SKM-1 treated with dmso at 0.1 percent for 144 hours (cell line): ENCODE data around the gene CPA2.
"Not testable (repeated sequence)": the region's sequence is repeated elsewhere in the genome, so short reads cannot be mapped to it uniquely, and the experiment has no call there.

Experiments
- DNase-seq: peaks from one replicate; lab custom pipeline; 2025; ENCODE audit not compliant: unreplicated experiment; lab: John Stamatoyannopoulos, UW

Gene CPA2

GRCh38 chr7:130266258-130266960 is at the start of gene CPA2:
Gene CPA2, plus strand, starts transcription at chr7:130266863. Its CDS starts 19 bp downstream, at chr7:130266882.
- no peak for DNase-seq

DNA sequence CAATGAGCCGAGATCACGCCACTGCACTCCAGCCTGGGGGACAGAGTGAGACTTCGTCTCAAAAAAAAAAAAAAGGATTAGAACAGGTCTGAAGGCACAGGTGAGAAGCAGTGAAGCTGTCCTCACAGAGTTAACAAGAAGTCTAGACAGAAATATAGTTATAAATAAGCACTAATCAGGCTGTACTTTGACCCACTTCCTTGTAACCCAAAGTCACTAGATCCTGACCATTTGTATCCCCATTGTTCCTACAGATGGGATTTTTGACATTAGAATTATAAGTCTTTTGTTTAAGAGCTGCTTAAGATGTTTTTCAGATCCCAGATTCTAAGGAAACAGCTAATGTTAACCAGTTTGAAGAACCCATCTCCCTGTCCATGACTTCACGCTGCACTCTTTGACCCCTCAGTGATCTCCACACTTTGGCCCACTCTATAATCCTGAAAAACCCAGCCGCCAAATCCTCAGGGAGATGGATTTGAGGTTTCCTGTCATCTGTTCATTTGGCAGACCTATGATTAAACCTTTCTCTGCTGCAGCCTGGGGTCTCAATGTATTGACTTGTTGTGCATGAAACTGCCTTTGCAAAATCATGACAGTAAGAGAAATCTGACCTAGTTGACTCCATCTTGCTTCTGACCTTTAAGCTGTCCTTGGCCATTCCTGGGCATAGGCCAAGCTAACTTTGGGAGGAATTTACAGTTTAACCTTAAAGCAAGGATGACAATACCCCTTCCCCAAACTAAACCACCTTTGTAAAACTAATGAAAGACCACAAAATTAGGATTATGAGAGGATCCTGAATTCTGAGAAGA is 47.6 kb upstream of the CPA2 start:
- DNase-seq, result no peak

- DNase-seq, result no peak
Observed at GRCh38 chr7:130219871-130220270, 46.8 kb upstream of the CPA2 start.

- DNase-seq, result no peak
Observed at GRCh38 chr7:130221746-130222145, 44.9 kb upstream of the CPA2 start.

DNA sequence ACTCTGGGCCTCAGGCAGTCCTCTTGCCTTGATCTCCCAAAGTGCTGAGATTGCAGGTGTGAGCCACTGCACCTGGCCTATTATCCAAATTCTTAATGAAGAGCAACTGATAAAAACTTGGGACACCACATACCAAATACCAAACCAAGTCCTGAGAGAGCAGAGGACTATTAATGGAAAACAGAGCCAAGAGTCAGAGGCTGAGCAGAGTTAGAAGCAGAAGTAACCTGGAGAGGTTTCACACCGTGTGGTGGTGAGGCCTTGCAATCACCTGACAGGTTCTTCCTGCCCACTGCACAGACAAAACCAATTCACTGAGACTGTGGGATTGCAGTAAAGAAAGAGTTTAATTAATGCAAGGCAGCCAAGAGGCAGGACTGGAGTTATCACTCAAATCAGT is 43.0 kb upstream of the CPA2 start:
- no peak for DNase-seq

DNA sequence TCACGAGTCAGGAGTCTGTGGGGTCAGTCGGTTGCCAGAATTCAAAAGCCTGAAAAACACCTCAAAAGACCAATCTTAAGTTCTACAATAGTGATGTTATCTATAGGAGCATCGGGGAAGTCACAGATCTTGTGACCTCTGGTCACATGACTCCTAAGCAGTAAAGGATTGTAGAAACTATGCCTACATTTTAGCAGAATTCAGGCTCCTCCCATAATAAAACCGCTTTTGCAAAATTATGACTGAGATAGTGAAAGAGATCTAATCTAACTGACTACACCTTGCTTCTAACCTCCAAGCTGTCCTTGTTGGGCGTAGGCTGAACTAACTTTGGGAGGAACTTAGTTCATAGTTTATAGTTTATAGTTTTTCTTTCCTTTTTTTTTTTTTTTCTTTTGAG is 42.5 kb upstream of the CPA2 start:
- no peak for DNase-seq

DNA sequence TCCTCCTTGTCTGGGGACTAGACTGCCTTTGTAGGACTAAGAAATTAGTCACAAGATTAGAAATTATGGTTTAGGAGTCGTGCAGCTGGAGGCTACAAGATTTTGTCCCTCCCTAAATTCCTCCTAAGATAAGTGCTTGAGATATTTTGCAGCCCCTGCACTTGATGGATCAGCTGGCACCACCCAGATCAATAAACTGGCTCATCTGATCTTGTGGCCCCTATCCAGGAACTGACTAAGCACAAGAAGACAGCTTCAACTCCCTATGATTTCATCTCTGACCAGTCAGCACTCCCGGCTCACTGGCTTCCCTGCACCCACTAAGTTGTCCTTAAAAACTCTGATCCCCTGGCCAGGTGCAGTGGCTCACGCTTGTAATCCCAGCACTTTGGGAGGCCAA is 41.7 kb upstream of the CPA2 start:
- not testable (repeated sequence) for DNase-seq

DNA sequence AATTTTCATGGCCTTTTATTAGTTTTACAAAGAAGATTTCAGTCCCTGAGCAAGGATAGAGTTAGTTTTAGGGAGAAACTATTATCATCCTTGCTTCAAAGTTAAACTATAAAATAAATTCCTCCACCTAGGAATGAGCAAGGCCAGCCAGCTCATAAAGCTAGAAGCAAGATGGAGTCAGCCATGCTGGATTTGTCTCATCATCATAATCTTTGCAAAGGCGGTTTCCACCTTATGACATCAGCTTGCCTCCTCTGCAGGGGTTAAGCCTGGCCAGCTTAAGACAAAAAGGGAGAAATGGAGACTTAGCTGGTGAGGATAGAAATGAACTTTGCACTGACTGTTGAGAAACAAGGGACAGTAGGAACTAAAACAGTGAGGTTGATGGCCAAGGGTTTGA is 40.3 kb upstream of the CPA2 start:
- DNase-seq, result no peak

DNA sequence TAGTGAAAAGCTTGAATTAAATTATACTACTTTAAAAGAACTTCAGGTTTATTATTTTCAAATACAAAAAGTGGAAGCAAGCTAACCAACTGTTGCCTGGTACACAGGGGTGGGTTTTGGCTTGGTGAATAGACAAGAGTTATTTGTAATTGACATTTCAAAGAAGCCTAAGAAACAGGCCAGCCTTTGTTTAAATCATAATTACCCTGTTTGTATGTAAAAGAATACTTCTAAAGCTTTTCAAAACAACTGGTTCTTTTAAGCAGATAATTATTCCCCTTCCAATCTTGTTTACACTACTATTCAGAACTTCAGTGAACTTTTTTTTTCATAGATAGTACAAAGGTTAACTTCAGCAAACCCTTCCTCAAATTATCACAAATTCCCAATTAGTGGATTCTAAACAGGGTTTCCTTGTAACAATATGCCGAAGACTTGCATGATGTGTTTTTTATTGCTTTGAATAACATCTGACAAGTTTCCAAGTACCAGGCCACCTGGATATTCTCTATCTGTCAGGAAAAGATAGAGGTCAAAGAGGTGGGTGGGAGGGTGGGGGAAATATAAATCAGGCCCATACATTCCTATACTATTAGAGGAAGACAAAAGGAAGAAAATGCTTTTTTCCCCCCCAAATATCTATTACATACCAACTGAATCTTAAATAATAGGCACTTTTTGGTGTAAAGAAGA is 38.6 kb upstream of the CPA2 start:
- DNase-seq, result no peak

DNA sequence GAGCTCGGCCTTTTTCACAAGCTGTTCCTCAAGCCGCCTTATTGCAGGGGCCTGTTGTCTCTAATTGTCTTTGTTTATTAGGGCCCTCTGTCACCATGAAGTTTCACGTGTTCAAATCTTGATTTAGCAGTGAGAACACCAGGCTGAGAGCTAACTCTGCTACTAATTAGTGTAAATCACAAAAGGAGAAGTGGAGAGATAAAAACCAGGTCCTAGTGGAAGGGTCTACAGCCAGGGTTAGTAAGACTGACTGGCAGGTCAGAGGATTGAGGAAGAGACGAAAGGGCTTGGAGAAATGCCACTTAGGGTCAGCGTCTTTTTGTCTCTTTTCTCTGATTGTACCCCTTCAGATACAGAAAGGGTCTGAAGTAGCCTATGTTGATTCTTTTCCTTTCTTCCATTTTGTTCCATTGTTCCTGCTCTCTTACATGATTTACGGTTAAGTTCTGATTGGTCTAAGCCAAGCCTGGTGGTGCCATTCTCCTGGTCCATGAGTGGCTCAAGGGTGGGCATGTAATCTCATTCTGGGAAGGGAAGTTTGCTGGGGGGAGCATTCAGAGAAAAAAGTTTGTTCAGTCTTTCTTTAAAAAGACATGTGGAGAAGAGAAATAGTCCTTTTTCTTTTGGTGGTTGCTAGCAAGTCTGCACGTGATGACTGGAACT is 37.7 kb upstream of the CPA2 start:
- DNase-seq, result no peak

DNA sequence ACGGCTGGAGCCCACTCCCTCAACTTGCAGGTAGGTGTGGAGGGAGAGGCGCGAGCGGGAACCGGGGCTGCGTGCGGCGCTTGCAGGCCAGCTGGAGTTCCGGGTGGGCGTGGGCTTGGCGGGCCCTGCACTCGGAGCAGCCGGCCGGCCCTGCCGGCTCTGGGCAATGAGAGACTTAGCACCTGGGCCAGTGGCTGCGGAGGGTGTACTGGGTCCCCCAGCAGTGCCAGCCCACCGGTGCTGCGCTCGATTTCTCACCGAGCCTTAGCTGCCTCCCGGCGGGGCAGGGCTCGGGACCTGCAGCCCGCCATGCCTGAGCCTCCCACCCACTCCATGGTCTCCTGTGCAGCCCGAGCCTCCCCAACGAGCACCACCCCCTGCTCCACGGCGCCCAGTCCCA is 36.7 kb upstream of the CPA2 start:
- DNase-seq, result not testable (repeated sequence)

GRCh38 chr7:130231792-130232191 is 34.9 kb upstream of the CPA2 start:
- no peak for DNase-seq

GRCh38 chr7:130232209-130232608 is 34.5 kb upstream of the CPA2 start:
- no peak for DNase-seq

DNA sequence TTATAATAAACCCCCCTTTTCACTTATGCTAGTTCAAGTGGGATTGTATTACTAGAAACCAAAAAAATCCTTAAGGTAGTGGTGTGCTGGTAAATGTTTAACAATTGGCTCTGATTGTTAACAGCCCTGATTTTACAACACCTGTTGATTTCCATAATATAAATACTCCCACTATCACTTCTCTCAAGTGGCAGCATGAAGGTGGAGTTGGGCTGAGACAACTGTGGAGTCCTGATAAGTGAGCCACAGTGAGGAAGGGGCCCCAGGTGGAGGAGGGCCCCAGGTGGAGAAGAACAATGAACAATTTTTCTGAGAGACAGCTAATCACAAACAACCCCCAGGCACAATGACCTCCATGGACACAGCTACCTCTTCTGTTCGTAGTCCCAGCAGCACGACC is 32.6 kb upstream of the CPA2 start:
- no peak for DNase-seq

DNA sequence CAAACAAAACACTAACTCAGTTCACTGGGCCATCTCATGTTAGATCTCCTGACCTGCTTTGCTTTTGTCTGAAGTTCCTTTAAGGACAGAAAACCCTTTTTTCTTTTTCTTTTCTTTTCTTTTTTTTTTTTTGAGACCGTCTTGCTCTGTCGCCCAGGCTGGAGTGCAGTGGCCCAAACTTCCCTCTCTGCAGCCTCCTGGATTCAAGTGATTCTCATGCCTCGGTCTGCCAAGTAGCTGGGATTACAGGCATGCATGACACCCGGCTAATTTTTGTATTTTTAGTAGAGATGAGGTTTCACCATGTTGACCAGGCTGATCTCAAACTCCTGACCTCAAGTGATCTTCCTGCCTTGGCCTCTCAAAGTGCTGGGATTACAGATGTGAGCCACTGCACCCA is 30.3 kb upstream of the CPA2 start:
- DNase-seq, result not testable (repeated sequence)

GRCh38 chr7:130240240-130240639 is 26.4 kb upstream of the CPA2 start:
- no peak for DNase-seq

DNA sequence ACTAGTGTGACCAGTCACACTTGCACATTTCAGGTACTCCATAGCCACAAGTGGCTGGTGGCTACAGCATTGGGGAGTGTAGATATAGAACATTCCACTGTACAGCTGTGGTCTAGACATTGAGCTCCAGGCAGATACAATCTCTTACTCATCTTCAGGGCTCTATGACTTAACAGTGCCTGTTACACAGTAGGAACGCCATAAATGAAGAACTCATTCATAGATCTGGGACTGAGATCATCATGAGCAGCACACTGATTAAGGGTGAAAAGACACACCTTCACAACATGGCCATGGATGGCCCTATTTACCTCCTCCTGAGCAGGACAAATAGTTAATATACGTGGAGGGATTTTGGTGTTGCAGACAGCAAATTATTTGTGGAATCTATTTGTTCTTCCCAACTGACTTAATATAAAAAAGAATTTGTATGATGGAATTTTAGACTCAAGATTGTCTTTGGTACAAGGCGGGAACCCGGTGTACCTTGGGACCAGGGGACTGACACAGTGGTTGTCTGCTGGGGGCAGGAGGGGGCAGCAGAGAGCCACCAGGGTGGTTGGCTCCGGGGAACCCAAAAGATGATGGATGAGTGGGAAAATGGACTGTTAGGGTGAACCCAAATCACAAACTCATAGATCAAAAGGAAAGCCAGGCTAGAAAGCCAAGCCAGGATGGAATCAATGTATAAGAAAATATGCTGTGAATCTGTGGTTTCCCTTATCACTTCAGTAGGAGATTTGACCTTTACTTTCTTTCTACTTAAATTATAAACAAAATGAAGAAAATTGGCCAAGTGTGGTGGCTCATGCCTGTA is 24.3 kb upstream of the CPA2 start:
- DNase-seq, result no peak

DNA sequence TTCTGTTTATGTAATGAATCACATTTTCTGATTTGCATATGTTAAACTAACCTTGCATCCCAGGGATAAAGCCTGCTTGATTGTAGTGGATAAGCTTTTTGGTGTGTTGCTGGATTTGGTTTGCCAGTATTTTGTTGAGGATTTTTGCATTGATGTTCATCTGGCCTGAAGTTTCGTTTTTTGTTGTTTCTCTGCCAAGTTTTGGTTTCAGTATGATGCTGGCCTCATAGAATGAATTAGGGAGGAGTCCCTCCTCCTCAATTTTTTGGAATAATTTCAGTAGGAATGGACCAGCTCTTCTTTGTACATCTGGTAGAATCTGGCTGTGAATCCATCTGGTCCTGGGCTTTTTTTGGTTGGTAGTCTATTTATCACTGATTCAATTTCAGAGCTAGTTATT is 23.2 kb upstream of the CPA2 start:
- DNase-seq, result not testable (repeated sequence)

DNA sequence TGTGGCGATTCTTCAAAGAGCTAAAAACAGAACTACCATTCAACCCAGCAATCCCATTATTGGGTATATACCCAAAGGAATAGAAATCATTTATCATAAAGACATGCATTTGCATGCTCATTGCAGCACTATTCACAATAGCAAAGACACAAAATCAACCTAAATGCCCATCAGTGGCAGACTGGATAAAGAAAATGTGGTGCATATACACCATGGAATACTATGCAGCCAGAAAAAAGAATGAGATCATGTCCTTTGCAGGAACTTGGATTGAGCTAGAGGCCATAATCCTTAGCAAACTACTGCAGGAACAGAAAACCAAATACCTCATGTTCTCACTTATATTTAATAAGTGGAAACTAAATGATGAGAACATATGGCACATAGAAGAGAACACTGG is 20.2 kb upstream of the CPA2 start:
- not testable (repeated sequence) for DNase-seq

DNA sequence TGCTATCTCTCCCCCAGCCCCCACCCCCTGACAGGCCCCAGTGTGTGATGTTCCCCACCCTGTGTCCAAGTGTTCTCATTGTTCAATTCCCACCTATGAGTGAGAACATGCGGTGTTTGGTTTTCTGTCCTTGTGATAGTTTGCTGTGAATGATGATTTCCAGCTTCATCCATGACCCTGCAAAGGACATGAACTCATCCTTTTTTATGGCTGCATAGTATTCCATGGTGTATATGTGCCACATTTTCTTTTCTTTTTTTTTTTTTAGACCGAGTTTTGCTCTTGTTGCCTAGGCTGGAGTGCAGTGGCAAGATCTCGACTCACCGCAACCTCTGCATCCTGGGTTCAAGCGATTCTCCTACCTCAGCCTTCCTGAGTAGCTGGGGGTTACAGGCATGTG is 17.8 kb upstream of the CPA2 start:
- DNase-seq, result not testable (repeated sequence)

- not testable (repeated sequence) for DNase-seq
Observed at GRCh38 chr7:130249626-130250025, 17.0 kb upstream of the CPA2 start.
